Measurements from ENCODE around the gene SCN7A. TPM values are rescaled to one million over a fixed set of nuclear protein-coding genes. Genes with fewer than 3 reads are reported as not detected.

Gene SCN7A
- total and polyA plus RNA-seq, 3 donors from 2014 or later = 3.3 to 13.8 (median 8.7) TPM

DNA sequence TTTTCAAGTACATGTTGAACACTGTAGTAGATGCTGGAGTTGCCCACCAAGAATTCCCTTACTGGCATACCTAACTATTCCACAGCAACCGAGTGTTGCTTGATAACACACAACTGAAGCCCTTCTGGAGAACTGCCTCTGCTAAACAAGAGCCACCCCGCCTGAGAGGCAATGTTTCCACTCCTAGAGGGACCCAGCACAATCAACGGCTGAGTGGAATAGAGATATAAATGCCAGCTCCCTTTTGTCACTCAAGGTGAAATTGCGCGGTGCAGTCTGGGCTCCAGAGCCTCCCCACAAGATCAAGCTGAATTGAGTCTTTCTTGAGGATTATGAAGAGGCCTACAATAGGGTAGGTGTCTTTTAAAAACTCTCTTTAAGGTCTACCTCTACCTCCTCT lies 69.2 kb downstream of the SCN7A start:
- H3K27me3 ChIP-seq = no peaks in the 10 kb centered on the region
- TF ChIP-seq POLR2A (IDR thresholded peaks at IDR 0.05) = no peak
- TF ChIP-seq, protein P1, sequence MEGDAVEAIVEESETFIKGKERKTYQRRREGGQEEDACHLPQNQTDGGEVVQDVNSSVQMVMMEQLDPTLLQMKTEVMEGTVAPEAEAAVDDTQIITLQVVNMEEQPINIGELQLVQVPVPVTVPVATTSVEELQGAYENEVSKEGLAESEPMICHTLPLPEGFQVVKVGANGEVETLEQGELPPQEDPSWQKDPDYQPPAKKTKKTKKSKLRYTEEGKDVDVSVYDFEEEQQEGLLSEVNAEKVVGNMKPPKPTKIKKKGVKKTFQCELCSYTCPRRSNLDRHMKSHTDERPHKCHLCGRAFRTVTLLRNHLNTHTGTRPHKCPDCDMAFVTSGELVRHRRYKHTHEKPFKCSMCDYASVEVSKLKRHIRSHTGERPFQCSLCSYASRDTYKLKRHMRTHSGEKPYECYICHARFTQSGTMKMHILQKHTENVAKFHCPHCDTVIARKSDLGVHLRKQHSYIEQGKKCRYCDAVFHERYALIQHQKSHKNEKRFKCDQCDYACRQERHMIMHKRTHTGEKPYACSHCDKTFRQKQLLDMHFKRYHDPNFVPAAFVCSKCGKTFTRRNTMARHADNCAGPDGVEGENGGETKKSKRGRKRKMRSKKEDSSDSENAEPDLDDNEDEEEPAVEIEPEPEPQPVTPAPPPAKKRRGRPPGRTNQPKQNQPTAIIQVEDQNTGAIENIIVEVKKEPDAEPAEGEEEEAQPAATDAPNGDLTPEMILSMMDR (IDR thresholded peaks at IDR 0.05) = no peak
- WGBS, 2 donors = 72 to 77% methylated on average over 5 of the region's 5 CpGs
- H3K36me3 ChIP-seq (ENCODE audit: low read depth, missing control alignments) = no peaks in the 10 kb centered on the region
- peaks cover 4% of the 10 kb centered on the region for H3K4me1 ChIP-seq
- no peaks in the 10 kb centered on the region for H3K9me3 ChIP-seq
- DNase-seq = no peak
- H3K27ac ChIP-seq = no peak overlapping the region
- intact Hi-C loops (cut with DNase I; ENCODE audit: low total_unique reads) = no loop called here
- H3K4me3 ChIP-seq = no peak overlapping the region

DNA sequence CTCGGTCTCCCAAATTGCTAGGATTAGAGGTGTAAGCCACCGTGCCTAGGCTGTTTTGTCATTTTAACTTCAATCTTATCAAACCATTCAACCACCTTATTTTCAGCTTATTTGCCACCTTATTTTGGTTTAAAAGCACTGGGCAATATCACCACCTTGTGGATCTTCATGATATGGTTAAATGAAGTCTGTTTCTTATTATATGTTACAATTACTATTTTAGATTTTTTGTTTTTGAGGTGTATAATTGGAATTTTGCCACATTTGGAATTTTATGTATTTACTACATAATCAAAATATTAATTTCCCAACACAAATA lies 74.5 kb downstream of the SCN7A start:
- Histone ChIP-seq H3K4me1 (no peaks in the 10 kb centered on the region), H3K4me3 (no peak overlapping the region), H3K9me3 (no peaks in the 10 kb centered on the region), H3K36me3 (ENCODE audit: low read depth, missing control alignments) (no peaks in the 10 kb centered on the region), H3K27me3 (no peaks in the 10 kb centered on the region), H3K27ac (no peak overlapping the region)
- intact Hi-C loops (cut with DNase I; ENCODE audit: low total_unique reads) = no loop called here
- no peak for TF ChIP-seq POLR2A (IDR thresholded peaks at IDR 0.05)
- TF ChIP-seq, protein P1 (IDR thresholded peaks at IDR 0.05) = peak in 2 of 3 experiments; percentile 4 to 31
- DNase-seq = no peak
- WGBS, 2 donors = 59 to 77% methylated on average over 2 of the region's 2 CpGs

DNA sequence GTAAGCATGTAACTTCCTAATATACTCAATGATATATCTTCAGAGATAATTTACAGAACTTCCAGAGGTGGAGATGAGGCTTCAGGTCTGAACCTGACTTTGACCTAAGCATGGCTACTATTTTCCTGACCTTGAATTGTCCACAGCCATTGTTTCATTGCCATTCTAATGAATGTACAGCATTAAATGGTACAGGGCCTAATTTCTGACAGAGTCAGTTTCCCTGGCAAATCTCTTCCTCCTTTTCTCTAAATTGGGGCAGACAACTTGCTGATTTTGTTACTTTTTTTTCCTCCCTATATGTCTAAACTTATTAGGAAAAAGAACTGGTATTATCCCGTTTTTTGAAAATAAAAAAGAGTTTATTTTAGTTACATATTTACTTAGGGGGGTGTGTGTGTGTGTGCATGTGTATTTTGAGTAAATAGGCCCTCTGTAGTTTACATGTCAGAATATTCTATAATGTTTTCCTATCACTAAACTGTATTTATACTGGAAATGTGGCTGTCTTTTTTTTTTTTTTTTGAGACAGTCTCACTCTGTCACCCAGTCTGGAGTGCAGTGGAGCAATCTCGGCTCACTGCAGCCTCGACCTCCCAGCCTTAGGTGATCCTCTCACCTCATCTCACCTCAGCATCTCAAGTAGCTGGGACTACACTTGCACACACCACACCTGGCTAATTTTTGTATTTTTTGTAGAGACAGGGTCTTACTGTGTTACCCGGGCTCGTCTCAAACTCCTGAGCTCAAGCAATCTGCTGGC lies 75.0 kb downstream of the SCN7A start:
- Histone ChIP-seq H3K4me3 (no peak overlapping the region), H3K36me3 (ENCODE audit: low read depth, missing control alignments) (no peaks in the 10 kb centered on the region), H3K27ac (no peak overlapping the region), H3K4me1 (no peaks in the 10 kb centered on the region), H3K9me3 (no peaks in the 10 kb centered on the region), H3K27me3 (no peaks in the 10 kb centered on the region)
- no peak for TF ChIP-seq POLR2A (IDR thresholded peaks at IDR 0.05)
- TF ChIP-seq, protein P1 (IDR thresholded peaks at IDR 0.05) = no peak
- WGBS, 2 donors = 83 to 84% methylated on average over 5 of the region's 5 CpGs
- intact Hi-C loops (cut with DNase I; ENCODE audit: low total_unique reads) = no loop called here
- no peak for DNase-seq

GRCh38 chr2:166417669-166418068 lies 76.4 kb downstream of the SCN7A start:
- WGBS, 2 donors = 59 to 65% methylated on average over 2 of the region's 2 CpGs
- H3K4me1 ChIP-seq = no peaks in the 10 kb centered on the region
- H3K4me3 ChIP-seq = no peak overlapping the region
- H3K27ac ChIP-seq = no peak overlapping the region
- no peaks in the 10 kb centered on the region for H3K27me3 ChIP-seq
- peak; percentile 31 for DNase-seq
- intact Hi-C loops (cut with DNase I; ENCODE audit: low total_unique reads) = no loop called here
- TF ChIP-seq, protein P1 (IDR thresholded peaks at IDR 0.05) = no peak
- TF ChIP-seq POLR2A (IDR thresholded peaks at IDR 0.05) = no peak
- H3K9me3 ChIP-seq = no peaks in the 10 kb centered on the region
- no peaks in the 10 kb centered on the region for H3K36me3 ChIP-seq (ENCODE audit: low read depth, missing control alignments)

DNA sequence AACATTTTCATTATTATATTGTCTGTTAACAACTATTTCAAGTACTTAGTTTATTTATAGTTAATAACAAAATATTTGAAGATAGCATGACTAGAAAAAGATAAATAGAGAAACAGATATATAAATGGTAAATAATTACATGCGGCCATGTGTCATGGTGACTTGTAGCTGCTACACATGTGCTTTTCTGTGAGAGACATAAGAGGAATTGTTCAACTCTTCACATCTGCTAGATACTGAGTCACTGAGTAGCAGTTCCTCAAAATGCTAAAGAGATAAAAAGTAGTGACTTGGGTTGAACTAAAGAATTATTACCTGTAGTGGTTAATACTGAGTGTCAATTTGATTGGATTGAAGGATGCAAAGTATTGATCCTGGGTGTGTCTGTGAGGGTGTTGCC lies 80.8 kb downstream of the SCN7A start:
- H3K4me3 ChIP-seq = no peak overlapping the region
- no peaks in the 10 kb centered on the region for H3K4me1 ChIP-seq
- H3K9me3 ChIP-seq = no peaks in the 10 kb centered on the region
- intact Hi-C loops (cut with DNase I; ENCODE audit: low total_unique reads) = no loop called here
- no peaks in the 10 kb centered on the region for H3K27me3 ChIP-seq
- no peaks in the 10 kb centered on the region for H3K36me3 ChIP-seq (ENCODE audit: low read depth, missing control alignments)
- WGBS, 2 donors = 97 to 100% methylated on average over 1 of the region's 1 CpG
- no peak for DNase-seq
- TF ChIP-seq POLR2A (IDR thresholded peaks at IDR 0.05) = no peak
- TF ChIP-seq, protein P1 (IDR thresholded peaks at IDR 0.05) = no peak
- no peak overlapping the region for H3K27ac ChIP-seq

All from testis (tissue), 3 donors.